ENCODE measurements around the gene CNOT4.

- TF ChIP-seq CTCF (IDR thresholded peaks at IDR 0.05) (peak; percentile 40; the same call in 1 of the 2 replicates), TEAD1 (CRISPR knock-in tag; IDR thresholded peaks at IDR 0.05) (no peak)
Measured at GRCh38 chr7:135362871-135363270, 147.0 kb downstream of the CNOT4 start.

All from WTC11 (cell line).